WI38 (cell line): ENCODE results near the gene GRIA4.

Experiments
- H3K4me3 ChIP-seq: 2 replicates; pipeline ENCODE4 v1.5.1; 2011; ENCODE audit warnings: low read depth, mild to moderate bottlenecking, control low read depth, low read length
- CTCF ChIP-seq: IDR thresholded peaks from 2 replicates; pipeline ENCODE4 v1.5.1; 2012; ENCODE audit warnings: low read depth, mild to moderate bottlenecking, control low read depth, low read length

The GRIA4 gene

GRCh38 chr11:105960252-105961245 lies 350.7 kb downstream of the GRIA4 start:
- TF ChIP-seq CTCF: no peak
- no peak overlapping the region for H3K4me3 ChIP-seq

- no peak for TF ChIP-seq CTCF
- no peak overlapping the region for H3K4me3 ChIP-seq
Measured at GRCh38 chr11:105968021-105968697, 358.3 kb downstream of the GRIA4 start.

- no peak for TF ChIP-seq CTCF
- no peak overlapping the region for H3K4me3 ChIP-seq
Measured at GRCh38 chr11:105969756-105970155, 359.9 kb downstream of the GRIA4 start.

GRCh38 chr11:105975128-105975527 lies 365.3 kb downstream of the GRIA4 start:
- TF ChIP-seq CTCF: no peak
- no peak overlapping the region for H3K4me3 ChIP-seq

GRCh38 chr11:105979997-105980703 lies 370.3 kb downstream of the GRIA4 start:
- no peak overlapping the region for H3K4me3 ChIP-seq

GRCh38 chr11:105986554-105986953 lies 376.7 kb downstream of the GRIA4 start:
- no peak overlapping the region for H3K4me3 ChIP-seq
- no peak for TF ChIP-seq CTCF

More at GRCh38 chr11:105979997-105980703, 370.3 kb downstream of the GRIA4 start:
- no peak for TF ChIP-seq CTCF

- no peak overlapping the region for H3K4me3 ChIP-seq
- TF ChIP-seq CTCF: no peak
Measured at GRCh38 chr11:105988197-105988596, 378.3 kb downstream of the GRIA4 start.
